HEK293T (cell line): ENCODE data around the gene SPINK4.

ENCODE experiments used
- BHLHE40 ChIP-seq: fragments of 450-650 bp; IDR thresholded peaks from 2 replicates; pipeline ENCODE4 v1.6.1; 2016; ENCODE audit warnings: mild to moderate bottlenecking, moderate library complexity, borderline replicate concordance
- CTBP1 ChIP-seq: fragments of 450-650 bp; IDR thresholded peaks from 2 replicates; pipeline ENCODE4 v1.6.1; 2016; ENCODE audit warnings: borderline replicate concordance
- ELF4 ChIP-seq: fragments of 450-650 bp; IDR thresholded peaks from 2 replicates; pipeline ENCODE4 v1.6.1; 2017; ENCODE audit warnings: antibody characterized with exemption
- FOXA1 ChIP-seq: fragments of 450-650 bp; IDR thresholded peaks from 2 replicates; pipeline ENCODE4 v1.6.1; 2016; ENCODE audit warnings: mild to moderate bottlenecking
- FOXM1 ChIP-seq: fragments of 450-650 bp; IDR thresholded peaks from 2 replicates; pipeline ENCODE4 v1.6.1; 2017; ENCODE audit warnings: mild to moderate bottlenecking, borderline replicate concordance
- HDGF ChIP-seq: fragments of 450-650 bp; IDR thresholded peaks from 2 replicates; pipeline ENCODE4 v1.6.1; 2017; ENCODE audit warnings: antibody characterized with exemption, borderline replicate concordance
- L3MBTL2 ChIP-seq: fragments of 450-650 bp; conservative IDR thresholded peaks from 2 replicates; pipeline ENCODE4 v1.6.1; 2016; ENCODE audit warnings: mild to moderate bottlenecking
- LEF1 ChIP-seq: fragments of 450-650 bp; IDR thresholded peaks from 2 replicates; pipeline ENCODE4 v1.6.1; 2017; ENCODE audit warnings: mild to moderate bottlenecking, borderline replicate concordance
- NFRKB ChIP-seq: fragments of 450-650 bp; IDR thresholded peaks from 2 replicates; pipeline ENCODE4 v1.6.1; 2016; ENCODE audit warnings: mild to moderate bottlenecking, moderate library complexity
- PKNOX1 ChIP-seq: fragments of 450-650 bp; IDR thresholded peaks from 2 replicates; pipeline ENCODE4 v1.6.1; 2016
- SP1 ChIP-seq: fragments of 450-650 bp; IDR thresholded peaks from 2 replicates; pipeline ENCODE4 v1.6.1; 2017
- SUZ12 ChIP-seq: fragments of 450-650 bp; IDR thresholded peaks from 2 replicates; pipeline ENCODE4 v1.6.1; 2016; ENCODE audit warnings: mild to moderate bottlenecking
- TARDBP ChIP-seq: fragments of 450-650 bp; IDR thresholded peaks from 2 replicates; pipeline ENCODE4 v1.6.1; 2016
- ZNF384 ChIP-seq: fragments of 450-650 bp; IDR thresholded peaks from 2 replicates; pipeline ENCODE4 v1.6.1; 2016

GRCh38 chr9:33265211-33265865, 25.4 kb downstream of the SPINK4 start:
- TF ChIP-seq TARDBP, result no peak
- no peak for TF ChIP-seq SUZ12
- TF ChIP-seq LEF1, result no peak
- no peak for TF ChIP-seq ELF4
- TF ChIP-seq BHLHE40, result no peak
- no peak for TF ChIP-seq L3MBTL2
- no peak for TF ChIP-seq PKNOX1
- no peak for TF ChIP-seq FOXM1
- TF ChIP-seq SP1, result no peak
- no peak for TF ChIP-seq FOXA1
- TF ChIP-seq NFRKB, result no peak
- TF ChIP-seq CTBP1, result no peak
- no peak for TF ChIP-seq HDGF
- TF ChIP-seq ZNF384, result no peak
